NCI-H2227 treated with DMSO at 0.1 percent for 48 hours (cell line): ENCODE data around the gene FOXS1.
"Not testable (repeated sequence)": the region's sequence is repeated elsewhere in the genome, so short reads cannot be mapped to it uniquely, and the experiment has no call there.

ENCODE experiments used
- DNase-seq: peaks from one replicate; lab custom pipeline; 2025; lab: John Stamatoyannopoulos, UW

FOXS1 gene

DNA sequence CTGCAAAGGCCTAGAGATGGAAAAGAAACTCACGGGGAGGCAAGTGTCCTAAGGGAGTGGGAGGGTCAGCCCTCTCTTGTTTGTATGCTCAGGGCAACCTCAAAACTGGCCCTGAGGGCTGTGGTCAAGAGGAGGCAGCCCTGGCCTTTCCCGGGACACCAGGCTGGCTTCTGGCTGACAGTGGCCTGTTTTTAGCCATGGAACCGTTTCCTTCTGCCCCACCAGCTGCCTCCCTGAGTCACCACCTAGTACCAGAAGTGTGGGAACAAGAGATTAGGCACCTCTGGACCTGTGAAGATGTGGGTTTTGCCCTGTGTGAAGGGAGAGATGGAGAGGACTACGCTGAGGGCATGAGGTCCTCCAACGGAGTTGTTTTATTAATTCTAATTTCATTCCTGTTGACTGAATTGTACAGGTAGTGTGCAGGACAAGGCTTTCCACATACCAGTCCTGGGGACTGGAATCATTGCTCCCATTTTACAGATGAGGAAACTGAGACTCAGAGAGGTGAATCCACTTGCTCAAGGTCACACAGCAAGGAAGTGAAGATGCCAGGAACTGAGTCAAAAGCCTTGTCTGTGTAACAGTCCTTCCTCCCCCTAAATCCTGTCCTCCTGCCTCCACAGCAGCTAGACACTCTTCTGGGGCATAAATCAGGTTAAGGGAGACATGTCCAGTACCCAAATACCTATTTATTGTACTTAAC is 5.5 kb downstream of the FOXS1 start:
- DNase-seq, result no peak

DNA sequence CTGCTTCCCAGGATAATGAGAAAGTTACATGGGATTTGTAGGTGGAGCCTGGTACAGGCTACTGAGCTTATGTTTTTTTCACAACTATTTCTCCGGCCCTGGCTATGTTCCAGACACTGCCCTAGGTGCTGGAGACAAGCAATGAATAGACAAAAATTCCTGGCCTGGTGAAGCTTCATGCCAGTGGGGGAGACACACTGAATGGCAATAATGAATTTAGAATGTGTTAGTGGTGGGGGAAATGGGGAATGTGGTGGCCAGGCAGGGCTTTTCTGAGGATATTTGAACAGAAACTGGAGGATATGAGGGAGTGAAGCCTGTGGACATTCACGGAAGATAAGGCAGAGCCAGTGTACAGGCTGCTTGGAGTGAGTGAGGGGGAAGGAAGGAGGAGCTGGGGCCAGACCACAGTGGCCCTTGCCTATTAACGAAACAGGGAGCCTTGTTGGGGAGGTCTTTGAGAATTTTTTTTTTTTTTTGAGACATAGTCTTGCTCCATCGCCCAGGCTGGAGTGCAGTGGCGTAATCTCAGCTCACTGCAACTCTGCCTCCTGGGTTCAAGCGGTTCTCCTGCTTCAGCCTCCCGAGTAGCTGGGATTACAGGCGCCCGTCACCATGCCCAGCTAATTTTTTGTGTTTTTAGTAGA is 6.6 kb downstream of the FOXS1 start:
- no peak for DNase-seq

DNA sequence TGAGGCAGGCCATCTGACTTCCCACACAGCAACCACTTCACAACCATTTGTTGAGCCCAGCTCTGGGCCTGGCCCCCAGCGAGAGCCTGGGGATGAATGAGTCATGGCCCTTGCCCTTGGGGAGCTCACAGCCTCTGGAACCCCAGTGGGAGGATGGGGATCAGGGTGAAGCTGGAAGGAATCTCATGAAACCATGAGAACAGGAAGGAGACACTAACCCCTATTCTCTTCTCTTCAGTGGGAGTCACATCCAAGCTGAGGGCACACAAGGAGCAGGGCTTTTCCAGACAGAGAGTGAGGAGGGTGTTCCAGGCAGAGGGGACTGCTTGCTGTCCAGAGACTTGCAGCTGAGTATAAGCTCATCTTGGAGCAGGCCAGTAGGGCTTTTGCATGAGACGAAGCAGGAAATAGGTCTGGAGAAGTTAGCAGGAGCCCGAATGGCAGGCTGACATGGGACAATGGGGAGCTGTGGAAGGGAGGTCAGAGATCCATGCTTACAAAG is 7.5 kb downstream of the FOXS1 start:
- no peak for DNase-seq

GRCh38 chr20:31836853-31837608 is 8.4 kb downstream of the FOXS1 start:
- DNase-seq, result no peak

DNA sequence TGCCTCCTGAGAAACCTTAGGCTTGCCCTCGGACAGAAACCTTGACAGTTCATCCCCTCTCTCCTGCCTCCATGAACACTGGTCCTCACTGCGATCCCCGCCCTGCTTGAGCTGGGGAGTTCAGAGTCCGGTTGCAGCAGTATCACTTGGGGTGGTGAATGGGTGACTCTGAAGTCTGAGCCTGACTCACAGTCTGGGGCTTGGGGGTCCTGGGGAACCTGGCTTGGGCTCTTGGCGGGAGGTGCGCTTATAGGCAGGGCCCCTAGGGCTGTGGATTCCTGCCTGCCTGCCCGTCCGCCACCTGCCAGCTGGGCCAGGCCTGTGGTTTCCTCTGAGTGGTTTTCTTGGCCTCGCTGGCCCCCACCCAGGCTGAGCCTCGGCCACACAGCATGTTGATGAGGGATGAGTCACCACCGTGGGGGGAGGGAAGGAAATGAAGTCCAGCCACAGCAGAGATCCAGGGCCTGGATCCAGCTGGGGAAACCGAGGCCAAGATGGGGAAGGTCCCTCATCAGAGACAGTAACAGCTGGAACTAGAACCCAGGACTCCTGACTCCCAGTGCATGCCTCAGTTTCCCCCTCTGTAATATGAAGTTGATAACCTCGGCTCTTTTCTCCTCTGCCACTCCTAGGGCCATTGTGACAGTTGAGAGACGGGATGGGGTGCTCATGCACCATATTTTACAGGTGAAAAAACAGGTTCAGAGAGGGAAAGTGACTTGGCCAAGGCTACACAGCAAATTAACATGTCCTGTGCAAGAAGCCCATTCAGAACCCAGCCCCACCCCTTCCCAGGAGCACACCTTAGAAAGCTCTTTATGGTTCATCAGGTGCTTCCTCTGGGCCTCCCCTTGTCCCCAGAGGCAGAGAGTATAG is 9.2 kb downstream of the FOXS1 start:
- DNase-seq, result no peak

- DNase-seq, result no peak
Measured at GRCh38 chr20:31835554-31835953, 9.8 kb downstream of the FOXS1 start.

- no peak for DNase-seq
Measured at GRCh38 chr20:31833931-31834521, 11.4 kb downstream of the FOXS1 start.

- DNase-seq, result no peak
Measured at GRCh38 chr20:31833130-31833930, 12.1 kb downstream of the FOXS1 start.

GRCh38 chr20:31831771-31832306 is 13.6 kb downstream of the FOXS1 start:
- DNase-seq, result no peak

GRCh38 chr20:31831211-31831610 is 14.2 kb downstream of the FOXS1 start:
- DNase-seq, result no peak

DNA sequence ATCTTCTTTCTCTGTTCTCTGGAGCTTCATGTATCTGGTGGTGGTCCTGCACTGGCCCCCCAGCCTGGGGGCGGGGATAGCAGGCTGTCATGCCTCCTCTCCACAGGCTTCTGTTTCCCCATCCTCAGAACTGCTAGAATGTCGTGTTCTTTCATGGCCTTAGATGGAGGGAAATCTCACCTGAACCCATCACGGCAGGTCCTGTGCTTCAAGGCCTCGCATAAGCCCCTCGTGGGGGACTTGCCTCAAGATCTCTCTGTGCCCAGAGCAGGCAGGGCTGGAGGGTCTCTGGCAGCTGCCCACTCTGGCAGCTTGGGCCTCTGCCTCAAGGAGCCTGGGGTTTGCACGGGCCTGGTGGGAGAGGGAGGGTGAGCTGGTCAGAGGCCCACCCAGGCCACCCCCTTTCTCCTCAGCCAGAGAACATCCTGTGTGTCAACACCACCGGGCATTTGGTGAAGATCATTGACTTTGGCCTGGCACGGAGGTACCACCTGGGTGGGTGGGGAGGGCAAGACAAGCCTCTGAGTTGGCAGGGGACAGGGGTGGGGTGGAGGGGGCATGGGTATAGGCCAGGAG is 14.9 kb downstream of the FOXS1 start:
- no peak for DNase-seq

DNA sequence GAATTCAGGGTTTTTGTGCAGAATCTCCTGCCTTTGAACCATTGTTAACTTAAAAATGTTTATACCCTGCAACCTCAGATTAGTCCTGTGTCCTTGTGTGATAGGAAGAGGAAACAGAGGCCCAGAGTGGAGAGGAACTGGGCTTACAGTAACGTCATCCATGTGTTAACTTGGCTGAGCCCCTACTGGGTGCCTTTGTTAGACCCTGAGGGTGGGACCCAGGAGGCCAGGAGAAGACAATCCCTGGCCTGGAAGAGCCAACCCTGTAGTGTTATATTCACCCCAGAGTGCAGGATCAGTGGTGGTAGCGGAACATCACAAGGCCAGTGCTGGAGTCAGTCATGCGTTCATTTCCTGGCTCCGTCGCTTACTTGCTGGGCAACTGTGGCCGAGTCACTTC is 15.7 kb downstream of the FOXS1 start:
- no peak for DNase-seq

DNA sequence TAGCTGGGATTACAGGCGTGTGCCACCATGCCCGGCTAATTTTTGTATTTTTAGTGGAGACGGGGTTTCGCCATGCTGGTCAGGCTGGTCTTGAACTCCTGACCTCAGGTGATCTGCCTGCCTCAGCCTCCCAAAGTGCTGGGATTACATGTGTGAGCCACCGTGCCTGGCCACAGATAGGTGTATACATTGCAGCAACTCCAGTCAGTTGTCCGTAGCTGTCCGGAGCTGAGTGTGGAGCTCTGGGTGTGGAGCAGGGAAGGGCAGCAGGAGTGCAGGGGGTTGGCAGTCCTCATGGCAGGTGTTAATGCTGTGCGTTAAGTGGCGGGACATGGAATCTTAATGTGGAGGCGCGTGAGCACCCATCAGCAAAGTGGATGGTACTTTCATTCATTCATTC is 17.4 kb downstream of the FOXS1 start:
- not testable (repeated sequence) for DNase-seq

DNA sequence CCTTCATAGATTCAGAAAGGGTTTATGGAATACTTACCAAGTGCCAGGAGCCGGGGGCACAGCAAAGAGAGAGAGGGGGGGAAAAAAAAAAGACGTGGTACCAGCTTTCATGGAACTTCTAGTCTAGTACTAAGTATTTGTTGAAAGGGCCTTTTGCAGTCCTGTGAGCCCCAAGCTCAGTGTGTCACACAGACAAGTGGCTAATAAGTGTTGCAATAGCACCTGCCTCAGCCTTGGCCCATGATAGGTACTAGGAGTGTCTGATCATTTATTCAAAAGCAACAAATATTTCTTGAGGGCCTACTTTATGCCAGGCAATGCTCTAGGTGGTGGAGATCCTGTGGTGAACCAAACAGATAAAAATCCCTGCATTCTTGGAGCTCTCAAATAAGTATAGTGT is 18.3 kb downstream of the FOXS1 start:
- no peak for DNase-seq

DNA sequence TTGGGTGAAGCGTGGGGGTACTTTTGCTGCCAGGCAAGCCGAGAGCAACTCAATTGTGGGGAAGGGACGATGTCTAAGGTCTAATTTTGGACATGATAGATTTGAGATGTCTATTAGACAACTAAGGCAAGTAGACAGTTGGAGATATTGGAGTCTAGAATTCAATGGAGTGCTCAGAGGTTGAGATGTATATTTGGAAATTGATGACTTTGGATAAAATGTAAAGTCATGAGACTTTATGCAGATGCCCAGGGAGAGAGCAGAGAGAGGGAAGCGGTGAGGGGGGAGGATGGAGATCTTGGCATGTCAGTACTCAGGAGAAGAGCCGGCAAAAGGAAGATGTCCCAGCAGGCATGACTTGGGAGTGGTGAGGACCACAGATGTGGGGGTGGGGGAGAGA is 19.3 kb downstream of the FOXS1 start:
- no peak for DNase-seq

DNA sequence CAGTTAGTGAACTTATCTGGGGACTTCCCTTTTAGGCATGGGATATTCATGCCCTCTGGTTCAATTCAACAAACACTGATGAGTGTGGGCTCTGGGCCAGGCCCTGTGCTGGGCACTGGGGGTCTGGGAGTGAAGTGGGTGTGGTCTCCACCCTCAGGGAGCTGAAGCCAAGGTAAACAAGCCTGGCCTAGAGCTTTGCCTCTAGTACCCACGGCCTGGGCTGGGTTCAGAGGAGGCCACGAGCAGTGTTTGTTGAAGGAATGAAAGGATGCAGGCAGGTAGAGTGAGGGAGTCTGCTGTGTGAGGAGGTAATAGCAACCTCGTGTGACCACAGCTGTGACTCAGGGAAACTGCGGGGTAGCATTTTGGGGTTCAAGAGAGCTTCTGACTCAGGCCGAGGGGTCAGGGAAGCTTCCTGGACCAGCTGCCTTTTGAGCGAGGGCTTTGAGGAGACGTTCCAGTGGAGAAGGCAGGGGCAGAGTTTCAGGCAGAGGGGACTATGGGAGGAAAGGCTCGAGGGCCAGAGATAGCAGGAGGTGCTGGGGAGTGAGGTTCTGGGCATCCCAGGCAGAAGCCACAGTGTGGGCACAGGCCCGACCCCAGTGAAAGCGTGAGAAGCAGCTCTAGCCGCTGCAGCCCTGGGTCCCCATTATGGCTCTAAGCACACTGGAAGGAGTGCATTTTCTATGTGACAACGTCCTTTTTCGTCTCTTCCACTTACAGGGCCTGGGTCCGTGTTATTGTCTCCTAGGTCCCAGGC is 20.7 kb downstream of the FOXS1 start:
- DNase-seq, result no peak

DNA sequence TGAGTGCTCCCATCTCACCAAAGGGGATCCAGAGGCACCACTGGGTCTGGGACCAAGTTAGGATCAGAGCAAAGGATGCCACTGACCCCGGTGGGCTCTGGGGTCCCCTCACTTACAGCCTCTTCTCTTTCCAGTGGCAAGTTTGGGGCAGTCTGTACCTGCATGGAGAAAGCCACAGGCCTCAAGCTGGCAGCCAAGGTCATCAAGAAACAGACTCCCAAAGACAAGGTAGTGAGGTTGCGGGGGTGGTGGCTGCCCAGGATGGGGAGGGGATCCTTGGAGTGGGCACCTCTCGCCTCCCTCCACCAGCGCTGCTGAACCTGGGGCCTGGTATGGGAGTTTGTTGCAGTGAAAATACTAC is 21.3 kb downstream of the FOXS1 start:
- no peak for DNase-seq

DNA sequence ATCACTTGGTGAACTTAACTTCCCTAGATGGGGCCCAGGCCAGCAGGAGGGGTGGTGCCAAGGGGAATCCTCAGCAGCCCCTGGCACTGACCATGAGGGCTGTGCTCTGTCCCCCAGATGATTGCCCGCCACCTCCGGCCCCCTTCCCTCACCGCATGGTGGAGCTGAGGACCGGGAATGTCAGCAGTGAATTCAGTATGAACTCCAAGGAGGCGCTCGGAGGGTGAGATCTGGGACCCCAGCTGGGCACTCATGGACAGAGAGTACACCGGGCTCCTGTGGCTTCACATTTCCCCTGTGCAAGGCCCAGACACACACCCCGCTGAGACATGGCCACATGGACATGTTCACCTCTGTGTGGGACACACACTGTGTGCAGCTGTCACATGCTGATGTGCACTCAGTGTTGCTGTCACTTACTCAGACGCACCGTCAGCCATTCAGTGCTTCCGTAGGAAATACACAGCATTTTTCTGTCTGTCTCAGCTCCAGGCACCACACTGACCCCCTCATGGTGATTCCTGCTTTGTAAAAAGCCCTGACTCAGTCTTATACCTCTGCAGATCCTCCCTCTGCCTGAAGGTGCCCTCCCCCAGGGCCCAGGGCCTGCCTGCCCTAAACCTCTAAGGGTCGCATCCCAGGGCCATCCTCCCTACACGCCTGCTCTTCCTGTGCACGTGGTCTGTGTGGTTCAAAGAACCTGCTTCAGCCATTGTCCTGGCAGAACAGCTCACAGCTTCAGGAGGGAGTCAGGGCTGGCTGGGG is 21.9 kb downstream of the FOXS1 start:
- DNase-seq, result no peak
